Stimulated activated CD4-positive, alpha-beta T cell treated with anti-CD3 and anti-CD28 coated beads, TNF-alpha, amount 100 ng/mL, for 24 hours (primary cell): ENCODE measurements around the gene ARF5.

Experiments used
- DNase-seq, 3 experiments: peaks; one replicate each; pipeline ENCODE4 v3.0.0-alpha.2; 2020; ENCODE audit warnings: low read depth in 3 of 3

The ARF5 gene

GRCh38 chr7:127635659-127636285 lies 47.6 kb downstream of the ARF5 start:
- no peak for DNase-seq

GRCh38 chr7:127638197-127638596 lies 50.0 kb downstream of the ARF5 start:
- DNase-seq, result no peak
